Cardiac muscle cell (in vitro differentiated cells and primary cell): ENCODE data around the gene TAS2R1. TPM values are rescaled to one million over a fixed set of nuclear protein-coding genes. Genes with fewer than 3 reads are reported as not detected.

Source experiments
- DNase-seq, 2 donors: peaks; one replicate each; pipeline versions ENCODE4 v3.0.0 to v3.0.0-alpha.2; 2010 to 2017; ENCODE audit warnings: low read depth in 1 of 2, low spot score in 1 of 2
- H3K27ac ChIP-seq: fragments of 200-600 bp; sonication (generic); 2 replicates; pipeline ENCODE4 v1.5.1; 2016
- H3K27me3 ChIP-seq: fragments of 200-600 bp; sonication (generic); 2 replicates; pipeline ENCODE4 v1.6.0; 2016; ENCODE audit warnings: control low read depth
- H3K36me3 ChIP-seq: fragments of 200-600 bp; sonication (generic); 2 replicates; pipeline ENCODE4 v1.5.1; 2016; ENCODE audit warnings: control low read depth
- H3K4me1 ChIP-seq: fragments of 200-600 bp; sonication (generic); 2 replicates; pipeline ENCODE4 v1.8.1; 2017; ENCODE audit warnings: low read depth, mild to moderate bottlenecking, mixed run types
- H3K4me3 ChIP-seq: fragments of 200-600 bp; sonication (generic); 2 replicates; pipeline ENCODE4 v1.5.1; 2016; ENCODE audit warnings: mild to moderate bottlenecking
- H3K9me3 ChIP-seq: fragments of 200-600 bp; sonication (generic); 2 replicates; pipeline ENCODE4 v1.5.1; 2017; ENCODE audit warnings: low read depth, mild to moderate bottlenecking, control low read depth
- CTCF ChIP-seq: IDR thresholded peaks from 2 replicates; pipeline ENCODE4 v1.5.1; 2012; ENCODE audit warnings: low read depth, mild to moderate bottlenecking, low read length
- polyA plus RNA-seq: library from polyadenylated mRNA; unstranded; fragments of >200 nt; fragmentation: Nextera tagmentation; extraction: Ambion mirVana; gene quantifications from 2 replicates; pipeline ENCODE4 v1.2.1, GENCODE V29; 2016
- total RNA-seq: library from RNA; depleted of rRNA; stranded (reverse); fragments of >200 nt; gene quantifications from 2 replicates; pipeline ENCODE4 v1.2.3, GENCODE V29; 2016

Gene TAS2R1
- total RNA-seq (not detected in 2 replicates), polyA plus RNA-seq (not detected in 2 replicates)

GRCh38 chr5:9630251-9630650, at the start of gene TAS2R1:
Gene TAS2R1 (minus strand): TSS chr5:9630351. CDS start chr5:9630032, 319 bp downstream.
- Histone ChIP-seq H3K36me3 (no peaks in the 10 kb centered on the region), H3K27me3 (no peaks in the 10 kb centered on the region), H3K27ac (no peak within 1 kb of the TSS), H3K9me3 (no peaks in the 10 kb centered on the region), H3K4me3 (no peak within 1 kb of the TSS), H3K4me1 (no peaks in the 10 kb centered on the region)
- no peak for DNase-seq
- no peak for TF ChIP-seq CTCF

GRCh38 chr5:9670371-9670770, 40.2 kb upstream of the TAS2R1 start:
- Histone ChIP-seq H3K27ac (no peak overlapping the region), H3K4me3 (no peak overlapping the region), H3K27me3 (no peaks in the 10 kb centered on the region), H3K4me1 (no peaks in the 10 kb centered on the region), H3K9me3 (no peaks in the 10 kb centered on the region), H3K36me3 (no peaks in the 10 kb centered on the region)
- TF ChIP-seq CTCF: no peak
- DNase-seq: no peak

GRCh38 chr5:9667906-9668305, 37.8 kb upstream of the TAS2R1 start:
- Histone ChIP-seq H3K4me1 (no peaks in the 10 kb centered on the region), H3K27me3 (no peaks in the 10 kb centered on the region), H3K4me3 (no peak overlapping the region), H3K36me3 (no peaks in the 10 kb centered on the region), H3K27ac (no peak overlapping the region), H3K9me3 (no peaks in the 10 kb centered on the region)
- no peak for DNase-seq
- TF ChIP-seq CTCF: no peak

GRCh38 chr5:9663891-9664290, 33.7 kb upstream of the TAS2R1 start:
- Histone ChIP-seq H3K9me3 (no peaks in the 10 kb centered on the region), H3K4me1 (no peaks in the 10 kb centered on the region), H3K27me3 (no peaks in the 10 kb centered on the region), H3K27ac (no peak overlapping the region), H3K4me3 (no peak overlapping the region), H3K36me3 (no peaks in the 10 kb centered on the region)
- no peak for TF ChIP-seq CTCF
- DNase-seq: no peak

- Histone ChIP-seq H3K4me1 (no peaks in the 10 kb centered on the region), H3K4me3 (no peak overlapping the region), H3K27ac (no peak overlapping the region), H3K27me3 (no peaks in the 10 kb centered on the region), H3K9me3 (no peaks in the 10 kb centered on the region), H3K36me3 (no peaks in the 10 kb centered on the region)
- DNase-seq: no peak
- TF ChIP-seq CTCF: no peak
Observed at GRCh38 chr5:9661316-9662015, 31.3 kb upstream of the TAS2R1 start.
